Ammon's horn (tissue), 1 donor: ENCODE results near the gene OR4D9.
"Not testable (repeated sequence)": the region's sequence is repeated elsewhere in the genome, so short reads cannot be mapped to it uniquely, and the experiment has no call there.

Source experiments
- DNase-seq: peaks from one replicate; pipeline ENCODE4 v3.0.0-alpha.2; 2016; ENCODE audit warnings: low spot score

OR4D9 gene

GRCh38 chr11:59510941-59511589 lies at the start of gene OR4D9:
OR4D9 (plus strand) TSS chr11:59511539; CDS start chr11:59514913, 3,374 bp downstream.
- peak; percentile 5 for DNase-seq

- DNase-seq: no peak
Measured at GRCh38 chr11:59463190-59463641, 48.1 kb upstream of the OR4D9 start.

GRCh38 chr11:59473015-59473414 lies 38.3 kb upstream of the OR4D9 start, which contains the start of gene OR4D10:
OR4D10 (plus strand) TSS chr11:59473315; CDS start chr11:59477430, 4,115 bp downstream.
- no peak for DNase-seq

GRCh38 chr11:59475176-59475575 lies 36.2 kb upstream of the OR4D9 start:
- DNase-seq: no peak

- DNase-seq: no peak
Measured at GRCh38 chr11:59479906-59480305, 31.4 kb upstream of the OR4D9 start.

- DNase-seq: no peak
Measured at GRCh38 chr11:59480359-59480758, 31.0 kb upstream of the OR4D9 start.

- DNase-seq: no peak
Measured at GRCh38 chr11:59501931-59502330, 9.4 kb upstream of the OR4D9 start.

- DNase-seq: no peak
Measured at GRCh38 chr11:59503276-59503675, 8.1 kb upstream of the OR4D9 start, which contains the start of gene OR4D11. OR4D11 (plus strand) TSS chr11:59503576; CDS start chr11:59503576, 0 bp downstream.

GRCh38 chr11:59511675-59512074 lies 336 bp downstream of the OR4D9 start:
- no peak for DNase-seq

GRCh38 chr11:59520139-59520538 lies 8.8 kb downstream of the OR4D9 start:
- DNase-seq: not testable (repeated sequence)

- DNase-seq: no peak
Measured at GRCh38 chr11:59520741-59521140, 9.4 kb downstream of the OR4D9 start.

GRCh38 chr11:59523541-59523940 lies 12.2 kb downstream of the OR4D9 start:
- no peak for DNase-seq

- no peak for DNase-seq
Measured at GRCh38 chr11:59528711-59529110, 17.4 kb downstream of the OR4D9 start.

GRCh38 chr11:59532620-59533019 lies 21.3 kb downstream of the OR4D9 start:
- no peak for DNase-seq

- DNase-seq: no peak
Measured at GRCh38 chr11:59534676-59535075, 23.3 kb downstream of the OR4D9 start.

- no peak for DNase-seq
Measured at GRCh38 chr11:59542142-59542810, 30.9 kb downstream of the OR4D9 start.

GRCh38 chr11:59543713-59544112 lies 32.4 kb downstream of the OR4D9 start:
- DNase-seq: not testable (repeated sequence)

GRCh38 chr11:59544869-59545178 lies 33.5 kb downstream of the OR4D9 start:
- DNase-seq: no peak

- DNase-seq: no peak
Measured at GRCh38 chr11:59545179-59546020, 34.1 kb downstream of the OR4D9 start.

- DNase-seq: not testable (repeated sequence)
Measured at GRCh38 chr11:59547605-59548308, 36.4 kb downstream of the OR4D9 start.

- DNase-seq: no peak
Measured at GRCh38 chr11:59548309-59548656, 36.9 kb downstream of the OR4D9 start.

GRCh38 chr11:59550368-59550841 lies 39.1 kb downstream of the OR4D9 start:
- DNase-seq: peak; percentile 81
